NCI-H446 treated with DMSO at 0.1 percent for 48 hours (cell line): ENCODE results near the gene LCN10.

Experiments
- DNase-seq: peaks from one replicate; lab custom pipeline; 2025; lab: John Stamatoyannopoulos, UW

Gene LCN10

GRCh38 chr9:136754626-136755301, 12.0 kb upstream of the LCN10 start:
- no peak for DNase-seq

DNA sequence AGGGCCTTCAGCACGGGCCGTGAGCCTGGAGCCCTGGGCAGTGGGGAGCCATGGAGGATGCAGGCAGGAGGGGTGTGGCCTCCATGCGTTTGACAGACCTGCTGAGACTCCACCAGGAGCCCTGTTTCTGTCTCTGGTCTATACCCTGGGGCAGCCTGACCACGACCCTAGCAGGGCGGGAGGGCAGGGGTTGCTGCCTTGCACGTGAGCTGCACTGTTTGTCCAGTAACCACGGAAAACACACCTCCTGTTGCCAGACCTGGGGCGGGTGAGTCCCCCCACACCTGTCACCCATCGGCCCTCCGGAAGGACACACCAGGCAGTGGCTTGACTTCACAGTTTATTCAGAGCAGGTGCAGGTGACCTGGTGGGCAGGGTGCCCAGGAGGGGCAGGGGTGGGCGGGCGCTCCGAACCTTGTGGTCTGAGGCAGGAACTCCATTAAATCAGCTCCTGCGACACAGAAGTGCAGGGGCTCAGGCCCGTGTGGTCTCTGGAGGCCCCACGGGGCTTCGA, 11.4 kb upstream of the LCN10 start:
- no peak for DNase-seq

DNA sequence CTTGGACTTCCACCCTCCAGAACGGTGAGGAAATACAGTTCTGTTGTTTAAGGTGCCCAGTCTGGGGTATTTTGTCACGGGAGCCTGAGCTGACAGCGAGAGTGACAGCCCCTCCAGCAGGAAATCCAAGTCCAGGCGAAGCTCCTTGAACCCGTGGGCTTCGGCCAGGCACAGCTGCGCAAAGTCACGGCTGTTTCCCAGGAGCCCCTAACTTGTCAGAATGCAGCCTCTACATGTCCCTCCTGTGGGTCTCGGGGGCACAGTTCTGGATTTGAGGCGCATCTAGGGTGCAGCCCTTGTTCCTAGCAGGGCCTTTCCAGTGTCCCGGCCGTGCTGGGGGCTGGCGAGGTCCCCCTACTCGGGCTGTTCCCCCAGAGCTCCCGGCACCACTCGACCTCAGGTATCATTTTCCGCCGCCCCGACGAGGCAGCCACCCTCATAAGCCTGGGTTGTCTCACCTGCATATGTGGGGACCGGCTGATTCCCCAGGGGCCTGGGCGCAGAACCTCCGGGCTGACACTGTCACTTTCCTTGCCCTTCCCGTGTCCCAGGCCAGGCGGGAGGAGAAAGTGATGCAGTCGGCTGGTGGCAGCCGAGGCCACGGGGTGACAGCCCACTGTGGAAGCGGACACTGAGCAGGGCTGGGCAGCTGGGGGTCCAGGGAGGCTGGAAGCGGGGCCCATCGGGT, 10.8 kb upstream of the LCN10 start:
- no peak for DNase-seq

DNA sequence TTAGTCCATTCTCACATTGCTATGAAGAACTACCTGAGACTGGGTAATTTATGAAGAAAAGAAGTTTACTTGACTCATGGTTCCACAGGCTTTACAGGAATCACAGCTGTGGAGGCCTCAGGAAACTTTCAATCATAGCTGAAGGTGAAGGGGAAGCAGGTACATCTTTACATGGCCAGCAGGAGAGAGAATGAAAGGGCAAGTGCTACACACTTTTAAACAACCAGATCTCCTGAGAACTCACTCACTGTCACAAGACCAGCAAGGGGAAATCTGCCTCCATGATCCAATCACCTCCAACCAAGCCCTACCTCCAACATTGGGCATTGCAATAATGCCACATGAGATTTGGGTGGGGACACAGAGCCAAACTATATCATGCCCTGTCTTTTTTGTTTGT, 9.1 kb upstream of the LCN10 start:
- DNase-seq = no peak

GRCh38 chr9:136751244-136751643, 8.5 kb upstream of the LCN10 start:
- no peak for DNase-seq

DNA sequence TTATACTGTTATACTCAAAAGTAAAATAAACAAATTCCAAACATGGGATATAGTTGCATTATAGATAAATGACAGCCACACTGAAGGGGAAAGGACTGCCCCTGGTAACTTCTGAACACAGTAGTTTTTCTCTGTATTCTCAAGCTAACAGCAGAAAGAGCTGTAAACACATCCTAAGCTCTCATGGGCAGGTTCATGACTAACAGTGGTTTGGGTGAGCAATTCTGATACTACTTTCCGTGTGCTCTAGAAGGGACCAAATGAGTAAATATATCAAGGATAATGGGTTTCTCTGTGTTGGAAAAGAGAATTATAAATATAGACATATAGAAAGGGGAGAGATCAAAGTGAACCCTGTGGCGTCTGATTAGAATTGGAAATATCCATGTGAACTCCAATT, 7.8 kb upstream of the LCN10 start:
- DNase-seq = no peak

DNA sequence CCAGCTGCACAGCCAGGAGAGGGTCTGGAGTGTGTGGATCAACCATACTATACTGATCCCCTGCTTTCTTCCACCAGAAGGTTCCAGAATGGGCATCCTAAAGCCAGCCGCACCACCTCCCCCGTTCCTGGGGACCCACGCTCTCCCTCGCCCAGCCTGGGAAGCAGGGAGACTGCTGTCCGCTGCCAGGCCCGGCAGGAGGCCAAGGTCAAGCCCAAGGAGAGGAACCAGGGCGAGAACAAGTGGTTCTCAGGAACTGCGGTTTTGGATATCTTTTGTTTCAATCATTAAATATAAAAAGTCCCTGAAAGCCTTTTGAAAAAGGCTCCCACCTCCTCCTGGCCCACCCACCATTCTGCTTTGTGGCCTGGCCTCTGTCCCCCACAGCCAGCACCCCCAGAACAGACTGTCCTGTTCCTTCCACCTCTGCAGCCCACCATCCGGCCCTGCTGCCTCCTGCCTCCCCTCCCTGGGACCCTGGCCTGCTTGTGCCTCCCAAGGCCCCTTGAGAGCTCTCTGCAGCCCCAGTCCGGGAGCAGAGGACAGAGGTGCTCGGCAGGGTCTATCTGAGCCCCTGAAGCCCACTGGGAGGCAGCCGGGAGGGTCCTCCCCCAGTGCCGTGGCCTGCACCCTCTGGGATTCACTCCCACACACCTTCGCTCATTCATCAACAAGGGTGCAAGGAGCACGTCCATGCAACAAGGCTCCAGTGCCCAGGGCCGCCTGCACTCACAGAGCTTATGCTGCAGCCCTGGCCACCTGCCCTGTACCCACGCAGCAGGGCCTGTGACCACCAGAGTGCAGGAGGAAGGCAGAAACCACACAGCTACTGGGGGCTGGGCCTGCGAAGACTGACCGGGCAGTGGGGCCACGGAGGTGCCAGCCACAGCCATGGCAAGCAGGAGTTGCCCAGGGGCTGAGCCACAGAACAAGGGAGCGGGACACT, 6.2 kb upstream of the LCN10 start:
- DNase-seq = no peak

DNA sequence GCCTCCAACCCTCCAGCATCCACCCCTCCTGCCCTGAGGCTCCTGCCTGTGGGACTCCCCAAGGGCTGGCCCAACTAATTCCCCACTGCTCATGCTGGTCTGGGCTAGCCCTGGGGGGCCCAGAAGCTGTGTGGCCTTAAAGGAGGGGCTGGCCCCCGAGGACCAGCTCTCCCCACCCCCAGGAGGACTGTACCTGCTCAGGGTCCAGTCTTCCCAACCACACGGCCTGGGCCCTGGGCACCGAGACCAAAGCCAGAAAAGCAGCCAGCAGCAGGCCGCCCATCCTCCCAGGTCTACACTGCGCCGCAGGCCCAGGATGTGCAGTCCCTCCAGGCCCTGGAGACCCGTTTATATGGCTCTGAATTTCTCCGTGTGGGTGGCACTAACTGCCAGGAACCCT, 5.5 kb upstream of the LCN10 start, which contains the start of gene LCN6:
Gene LCN6, minus strand, starts transcription at position 325 of the 400 bp plus-strand sequence. Its CDS starts 42 bp downstream, at position 283.
- no peak for DNase-seq

DNA sequence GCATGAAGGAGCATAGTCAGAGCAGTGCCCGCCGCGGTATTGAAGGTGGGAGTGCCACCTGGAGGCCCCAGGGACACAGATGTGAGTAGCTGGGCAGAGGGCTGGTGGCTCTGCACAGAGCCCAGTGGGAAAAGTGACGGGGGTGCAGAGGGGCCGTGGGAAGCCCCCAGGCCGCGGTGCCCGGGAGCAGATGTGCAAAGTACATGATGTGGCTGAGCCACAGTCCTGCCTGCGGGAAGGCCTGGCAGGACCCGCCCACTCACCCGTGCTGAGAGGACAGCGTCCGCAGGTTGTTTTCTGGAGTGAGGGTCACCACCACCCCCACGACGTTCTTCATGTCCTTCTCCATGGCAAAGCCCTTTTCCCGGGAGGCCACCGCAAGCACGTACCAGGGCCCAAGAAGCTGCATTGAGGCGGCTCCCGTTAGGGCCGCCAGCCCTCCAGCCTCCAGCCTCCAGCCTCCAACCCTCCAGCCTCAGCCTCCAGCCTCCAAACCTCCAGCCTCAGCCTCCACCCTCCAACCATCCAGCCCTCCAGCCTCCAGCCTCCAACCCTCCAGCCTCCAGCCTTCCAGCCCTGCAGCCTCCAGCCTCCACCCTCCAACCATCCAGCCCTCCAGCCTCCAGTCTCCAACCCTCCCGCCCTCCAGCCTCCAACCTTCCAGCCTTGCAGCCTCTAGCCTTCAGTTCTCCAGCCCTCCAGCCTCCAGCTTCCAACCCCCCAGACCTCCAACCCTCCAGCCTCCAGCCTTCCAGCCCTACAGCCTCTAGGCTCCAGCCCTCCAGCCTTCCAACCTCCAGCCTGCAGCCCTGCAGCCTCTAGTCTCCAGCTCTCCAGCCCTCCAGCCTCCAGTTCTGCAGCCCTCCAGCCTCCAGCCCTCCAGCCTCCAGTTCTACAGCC, 4.7 kb upstream of the LCN10 start:
- no peak for DNase-seq

GRCh38 chr9:136746621-136747020, 3.9 kb upstream of the LCN10 start:
- DNase-seq = no peak

DNA sequence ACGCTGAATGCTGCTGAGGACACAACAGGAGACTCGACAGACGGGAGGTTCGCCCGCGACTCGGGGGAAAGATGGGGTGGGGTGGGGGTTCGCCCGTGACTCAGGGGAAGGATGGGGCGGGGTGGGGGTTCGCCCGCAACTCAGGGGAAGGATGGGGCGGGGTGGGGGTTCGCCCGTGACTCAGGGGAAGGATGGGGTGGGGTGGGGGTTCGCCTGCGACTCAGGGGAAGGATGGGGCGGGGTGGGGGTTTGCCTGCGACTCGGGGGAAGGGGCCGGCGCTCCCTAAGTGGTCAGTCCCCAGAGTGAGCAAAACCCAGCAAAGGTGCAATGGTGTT, 3.4 kb upstream of the LCN10 start:
- no peak for DNase-seq

DNA sequence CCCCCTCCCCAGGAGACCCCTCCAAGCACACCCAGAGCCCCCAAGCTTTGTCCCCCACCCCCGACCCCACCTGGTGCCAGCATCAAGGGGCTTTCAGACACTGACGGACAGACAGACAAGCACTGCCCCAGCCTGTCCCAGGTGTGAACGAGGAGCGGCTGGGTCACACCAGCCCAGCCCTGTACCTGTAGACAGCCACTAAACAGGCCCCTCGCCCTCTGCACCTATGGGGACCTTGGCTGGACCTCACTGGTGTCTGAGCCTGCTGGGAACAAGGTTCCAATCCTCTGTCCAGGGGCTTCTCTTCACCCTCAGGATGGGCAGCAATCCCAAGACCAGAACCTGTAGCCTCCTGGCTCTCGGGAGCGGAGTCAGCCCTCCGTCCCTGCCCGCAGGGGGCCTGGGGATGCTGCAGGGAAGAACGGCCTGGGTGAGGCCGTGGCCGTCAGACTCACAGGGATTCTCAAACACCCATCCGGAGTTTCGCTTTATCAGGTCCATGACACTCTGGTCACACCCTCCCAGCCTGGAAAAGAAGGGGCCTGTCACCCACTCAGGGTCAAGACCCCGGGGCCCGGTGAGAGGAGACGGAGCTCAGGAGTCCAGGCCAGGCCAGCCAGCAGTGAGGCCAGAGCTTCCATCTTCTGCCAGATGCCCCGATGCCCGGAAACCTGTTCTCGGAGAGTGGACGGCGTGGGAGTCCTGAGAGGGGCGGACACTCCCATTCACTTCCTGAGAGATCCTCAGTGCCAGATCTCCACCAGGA, 2.8 kb upstream of the LCN10 start:
- no peak for DNase-seq

GRCh38 chr9:136744773-136745172, 2.0 kb upstream of the LCN10 start:
- DNase-seq = no peak

DNA sequence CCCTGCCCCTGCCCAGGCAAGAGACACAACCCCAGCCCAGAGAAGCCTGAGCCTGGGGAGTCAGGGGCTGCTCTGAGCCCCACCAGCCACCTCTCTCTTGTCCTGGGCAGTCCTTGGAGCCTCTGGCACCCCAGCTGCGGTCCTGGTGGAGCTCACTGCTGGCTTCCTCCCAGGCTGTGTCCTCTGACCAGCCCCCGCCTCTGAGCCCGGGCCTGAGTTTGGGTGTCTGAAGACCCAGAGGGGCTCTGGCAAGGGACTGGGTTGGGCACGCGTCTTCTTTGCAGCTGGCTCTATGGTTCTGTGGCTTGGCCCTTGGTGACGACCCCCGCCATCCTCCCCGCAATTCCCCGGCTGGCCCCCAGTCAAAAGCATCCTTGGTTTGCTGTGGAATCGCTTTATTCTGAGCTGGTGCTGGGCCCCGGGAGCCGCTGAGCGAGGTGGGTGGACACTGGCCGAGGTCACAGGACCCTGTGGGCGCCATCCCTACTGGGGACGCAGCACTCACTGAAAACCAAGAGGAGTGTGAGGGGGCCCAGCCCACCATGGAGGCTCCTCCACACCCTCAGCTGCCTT, 985 bp upstream of the LCN10 start:
- no peak for DNase-seq

DNA sequence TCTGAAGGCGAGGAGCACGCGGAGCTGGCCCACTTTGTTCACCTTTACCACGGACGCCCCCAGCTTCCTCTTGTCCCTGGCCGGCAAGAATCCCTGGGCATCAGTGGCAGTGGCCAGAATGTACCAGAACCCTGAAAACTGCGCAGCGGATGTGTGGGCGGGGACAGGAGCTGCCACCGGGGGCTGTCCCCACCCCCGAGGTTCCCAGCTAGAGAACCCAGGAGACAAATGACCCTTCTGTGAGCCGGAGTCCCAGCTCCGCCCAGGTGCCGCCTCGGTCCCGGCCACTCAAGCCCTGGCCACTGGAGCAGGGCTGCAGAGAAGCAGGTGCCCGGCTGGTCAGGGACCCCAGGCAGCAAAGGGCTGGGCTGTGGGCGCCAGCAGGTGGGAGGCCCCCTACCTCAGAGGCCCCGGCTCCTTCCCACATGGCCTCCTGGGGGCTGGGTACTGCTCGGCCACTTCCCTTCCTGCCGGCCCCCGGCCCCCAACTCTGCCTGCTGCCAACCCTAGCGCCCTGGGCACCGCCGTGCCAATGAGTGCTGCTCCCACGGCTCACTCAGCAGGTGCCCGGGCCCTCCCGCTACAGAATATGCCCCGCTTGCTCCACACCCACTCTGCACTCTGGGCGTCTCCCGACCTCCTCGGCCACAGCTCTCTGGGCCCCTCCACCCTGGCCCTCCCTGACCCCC, 713 bp downstream of the LCN10 start:
- no peak for DNase-seq

DNA sequence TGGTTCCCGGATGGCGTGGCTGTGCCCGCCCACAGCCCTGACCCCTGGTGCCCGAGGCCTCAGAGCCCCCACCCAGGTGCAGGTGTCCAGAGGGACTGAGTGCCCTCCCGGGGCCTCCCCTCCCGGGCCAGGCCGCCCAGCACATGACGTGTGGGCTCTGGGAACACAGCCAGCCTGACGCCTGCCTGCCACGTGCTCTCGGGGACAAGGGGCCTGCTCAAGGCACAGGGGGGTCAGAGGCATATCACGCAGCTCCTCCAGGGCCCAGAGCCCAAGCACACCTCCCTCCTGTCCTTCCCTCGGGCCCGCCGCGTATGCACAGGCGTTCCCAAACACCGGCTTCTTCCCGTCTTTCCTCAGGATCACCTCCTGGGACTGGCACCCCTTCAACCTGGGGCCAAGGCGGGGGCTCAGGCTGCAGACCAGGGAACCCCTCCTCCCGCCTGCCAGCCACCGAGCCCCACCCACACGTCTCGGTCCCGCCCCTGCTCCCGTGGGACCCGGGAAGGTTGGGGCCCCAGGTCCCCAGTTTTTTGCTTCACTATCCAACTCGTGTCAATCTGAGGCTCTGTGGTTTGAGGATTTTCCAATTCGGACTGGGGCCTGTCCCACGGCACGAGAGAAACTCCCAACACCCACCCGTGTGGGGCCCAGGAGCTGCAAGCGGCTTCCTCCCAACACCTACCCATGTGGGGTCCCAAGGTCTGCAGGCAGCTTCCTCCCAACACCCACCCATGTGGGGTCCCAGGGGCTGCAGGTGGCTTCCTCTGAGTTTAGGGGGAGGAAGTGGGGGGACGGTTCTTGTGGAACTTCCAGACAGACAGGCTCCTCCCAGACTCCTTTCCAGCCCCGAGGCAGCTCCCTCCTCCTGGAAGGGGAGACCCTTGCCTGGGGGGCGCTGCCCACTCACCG, 1.5 kb downstream of the LCN10 start:
- DNase-seq = no peak

- DNase-seq = no peak
These were observed 2.2 kb downstream of the LCN10 start for GRCh38 chr9:136740491-136740890.

DNA sequence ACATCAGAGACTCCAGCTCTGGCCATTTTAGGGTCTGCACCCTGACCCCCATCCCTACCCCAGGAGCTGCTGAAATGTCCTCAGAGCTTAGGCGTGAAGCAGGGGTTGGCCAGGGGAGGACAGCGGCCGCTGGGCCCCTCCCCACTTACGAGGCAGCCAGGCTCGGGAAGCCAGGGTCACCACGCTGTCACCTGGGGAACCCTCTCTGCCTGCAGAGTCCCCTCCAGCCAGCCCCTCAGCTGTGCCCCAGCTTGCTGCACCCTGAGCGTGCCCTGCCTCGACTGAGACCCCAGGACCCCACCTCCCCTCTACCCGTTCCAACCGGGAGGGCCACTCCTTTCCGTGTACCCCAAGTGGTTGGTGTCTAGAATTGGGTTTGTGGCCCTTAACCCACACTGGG, 2.7 kb downstream of the LCN10 start:
- no peak for DNase-seq

GRCh38 chr9:136739509-136739908, 3.2 kb downstream of the LCN10 start:
- no peak for DNase-seq
